ENCODE measurements around the gene EDN2.

DNA sequence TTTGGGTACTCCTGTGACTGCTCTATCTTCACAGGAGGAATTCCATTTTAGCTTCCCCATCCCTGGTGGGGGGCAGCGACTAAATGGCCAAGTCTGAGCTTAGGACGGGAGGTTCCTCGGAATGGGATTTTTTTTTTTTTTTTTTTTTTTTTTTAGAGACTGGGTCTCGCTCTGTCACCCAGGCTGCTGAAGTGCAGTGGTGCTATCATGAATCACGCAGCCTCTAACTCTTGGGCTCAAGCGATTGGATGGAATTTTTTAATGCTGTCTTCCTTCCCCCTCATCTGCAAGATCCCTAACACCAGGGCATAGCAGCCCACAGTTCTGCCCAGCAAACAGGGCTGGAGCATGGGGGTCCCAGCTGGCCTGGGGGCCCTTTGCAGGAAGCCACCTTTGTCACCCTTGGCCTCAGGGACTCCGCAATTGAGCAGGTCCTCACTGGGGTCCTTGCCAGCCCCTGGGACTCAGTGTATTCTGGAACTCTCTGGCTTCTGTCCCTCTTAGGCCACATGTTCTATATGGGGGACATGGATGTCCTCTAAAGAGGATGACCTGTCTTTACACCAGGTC is 13.1 kb upstream of the EDN2 start:
- TF ChIP-seq EP300 (conservative IDR thresholded peaks at IDR 0.05; ENCODE audit: poor library complexity, severe bottlenecking) (no peak), EZH2 (IDR thresholded peaks at IDR 0.05; ENCODE audit: borderline replicate concordance, insufficient read depth, low read length, poor library complexity, severe bottlenecking) (no peak), POLR2AphosphoS5 (IDR thresholded peaks at IDR 0.05) (no peak)
- TF ChIP-seq, protein P1, sequence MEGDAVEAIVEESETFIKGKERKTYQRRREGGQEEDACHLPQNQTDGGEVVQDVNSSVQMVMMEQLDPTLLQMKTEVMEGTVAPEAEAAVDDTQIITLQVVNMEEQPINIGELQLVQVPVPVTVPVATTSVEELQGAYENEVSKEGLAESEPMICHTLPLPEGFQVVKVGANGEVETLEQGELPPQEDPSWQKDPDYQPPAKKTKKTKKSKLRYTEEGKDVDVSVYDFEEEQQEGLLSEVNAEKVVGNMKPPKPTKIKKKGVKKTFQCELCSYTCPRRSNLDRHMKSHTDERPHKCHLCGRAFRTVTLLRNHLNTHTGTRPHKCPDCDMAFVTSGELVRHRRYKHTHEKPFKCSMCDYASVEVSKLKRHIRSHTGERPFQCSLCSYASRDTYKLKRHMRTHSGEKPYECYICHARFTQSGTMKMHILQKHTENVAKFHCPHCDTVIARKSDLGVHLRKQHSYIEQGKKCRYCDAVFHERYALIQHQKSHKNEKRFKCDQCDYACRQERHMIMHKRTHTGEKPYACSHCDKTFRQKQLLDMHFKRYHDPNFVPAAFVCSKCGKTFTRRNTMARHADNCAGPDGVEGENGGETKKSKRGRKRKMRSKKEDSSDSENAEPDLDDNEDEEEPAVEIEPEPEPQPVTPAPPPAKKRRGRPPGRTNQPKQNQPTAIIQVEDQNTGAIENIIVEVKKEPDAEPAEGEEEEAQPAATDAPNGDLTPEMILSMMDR (IDR thresholded peaks at IDR 0.05; ENCODE audit: poor library complexity, severe bottlenecking), result no peak
